CD8-positive, alpha-beta memory T cell (primary cell): ENCODE measurements around the gene NOP14. TPM values are rescaled to one million over a fixed set of nuclear protein-coding genes. Genes with fewer than 3 reads are reported as not detected.

ENCODE experiments used
- CTCF ChIA-PET: fragments of 350-600 bp; sonication (Branson Sonifier 250); formaldehyde crosslinking; loops from one replicate; lab custom pipeline; 2021; ENCODE audit warnings: antibody characterized with exemption; lab: Charles Lee
- POLR2A ChIA-PET: fragments of 350-600 bp; sonication (Branson Sonifier 250); formaldehyde crosslinking; loops from one replicate; lab custom pipeline; 2021; ENCODE audit warnings: antibody characterized with exemption; lab: Charles Lee
- DNase-seq, 5 donors: peaks; one replicate each; pipeline versions ENCODE4 v3.0.0 to v3.0.0-alpha.2; 2020 to 2022; ENCODE audit warnings: mixed read lengths in 1 of 5
- H3K27ac ChIP-seq: one replicate; pipeline ENCODE4 v1.7.0; 2013; ENCODE audit warnings: low read depth, mild to moderate bottlenecking, low read length, moderate library complexity
- H3K27me3 ChIP-seq: 2 replicates; pipeline ENCODE4 v1.7.0; 2013; ENCODE audit warnings: low read length, mild to moderate bottlenecking; ENCODE audit not compliant: insufficient read depth, poor library complexity, severe bottlenecking
- H3K36me3 ChIP-seq: 2 replicates; pipeline ENCODE4 v1.7.0; 2013; ENCODE audit warnings: mild to moderate bottlenecking, low read length, moderate library complexity; ENCODE audit not compliant: insufficient read depth
- H3K4me1 ChIP-seq: 2 replicates; pipeline ENCODE4 v1.7.0; 2013; ENCODE audit warnings: mild to moderate bottlenecking, low read length, moderate library complexity; ENCODE audit not compliant: insufficient read depth
- H3K4me3 ChIP-seq: 2 replicates; pipeline ENCODE4 v1.7.0; 2013; ENCODE audit warnings: mild to moderate bottlenecking, low read length
- H3K9me3 ChIP-seq: 2 replicates; pipeline ENCODE4 v1.7.0; 2013; ENCODE audit warnings: mild to moderate bottlenecking, low read length
- H3K27ac Mint-ChIP-seq, 8 donors: one replicate each; pipeline ENCODE4 v1.8.0; 2020 to 2021; ENCODE audit warnings: mixed read lengths in 8 of 8, mild to moderate bottlenecking in 6 of 8, inconsistent platforms in 3 of 8, moderate library complexity in 3 of 8
- H3K27me3 Mint-ChIP-seq, 2 donors: one replicate each; pipeline ENCODE4 v1.8.0; 2020 to 2021; ENCODE audit warnings: mixed read lengths in 2 of 2, mild to moderate bottlenecking in 1 of 2, moderate library complexity in 1 of 2
- H3K36me3 Mint-ChIP-seq, 3 donors: one replicate each; pipeline ENCODE4 v1.8.0; 2020 to 2021; ENCODE audit warnings: mixed read lengths in 3 of 3, inconsistent platforms in 1 of 3, mild to moderate bottlenecking in 1 of 3
- H3K4me1 Mint-ChIP-seq, 3 donors: one replicate each; pipeline ENCODE4 v1.8.0; 2020 to 2021; ENCODE audit warnings: mixed read lengths in 3 of 3, inconsistent platforms in 1 of 3, mild to moderate bottlenecking in 1 of 3
- H3K4me3 Mint-ChIP-seq, 7 donors: one replicate each; pipeline ENCODE4 v1.8.0; 2020 to 2021; ENCODE audit warnings: mixed read lengths in 7 of 7, mild to moderate bottlenecking in 6 of 7, moderate library complexity in 4 of 7, inconsistent platforms in 2 of 7
- H3K9me3 Mint-ChIP-seq, 5 donors: one replicate each; pipeline ENCODE4 v1.8.0; 2020 to 2022; ENCODE audit warnings: mixed read lengths in 5 of 5, mild to moderate bottlenecking in 3 of 5, moderate library complexity in 2 of 5, inconsistent platforms in 1 of 5
- polyA plus RNA-seq: library from polyadenylated mRNA; unstranded; fragments of 300-500 nt; fragmentation: Illumina TruSeq; gene quantifications from one replicate; pipeline ENCODE4 v1.2.3, GENCODE V29; 2021
- total RNA-seq, 2 experiments: library from RNA; stranded (reverse); gene quantifications; one replicate each; pipeline ENCODE4 v1.2.3, GENCODE V29; 2021

The NOP14 gene
- total RNA-seq = 100 to 1,000 TPM; 156 to 165 TPM
- polyA plus RNA-seq = 26.5 TPM

DNA sequence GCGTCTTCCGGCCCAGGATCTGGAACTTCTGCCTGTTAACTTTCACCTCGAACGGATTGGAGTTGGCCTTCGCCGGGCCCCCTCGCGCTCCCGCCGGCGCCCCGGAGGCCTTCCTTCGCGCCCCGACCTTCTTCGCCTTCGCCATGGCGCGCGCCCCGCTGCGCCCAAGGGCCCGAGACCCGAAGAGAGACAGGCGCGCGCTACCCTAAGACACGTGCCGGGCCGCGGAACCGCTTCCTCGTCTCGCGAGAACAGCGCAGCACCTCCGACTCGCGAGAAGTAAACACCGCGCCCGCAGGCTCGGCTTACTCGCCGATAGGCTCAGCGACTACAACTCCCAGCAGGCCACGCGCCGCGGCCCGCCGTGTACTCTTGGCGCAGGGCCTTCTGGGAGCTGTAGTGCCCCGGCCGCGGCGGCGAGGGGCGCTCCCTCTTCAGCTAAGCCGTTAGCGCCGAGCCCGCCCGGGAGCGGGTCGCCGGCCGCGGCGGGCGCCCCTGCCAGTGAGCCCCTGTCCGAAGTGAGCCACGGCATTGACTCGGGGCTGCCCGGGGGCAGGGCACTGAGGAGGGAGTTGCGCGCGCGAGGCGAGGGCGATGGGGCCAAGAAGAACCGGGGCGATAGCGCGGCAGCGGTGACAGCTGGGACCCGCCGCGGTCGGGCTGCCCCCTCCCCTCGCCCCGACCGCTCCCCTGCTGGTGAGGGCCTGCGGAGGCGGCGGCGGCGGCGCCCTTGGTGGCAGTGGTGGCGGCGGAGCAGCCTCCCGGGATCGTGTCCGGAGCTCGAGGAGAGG, at the start of gene NOP14, which contains the start of gene GRK4:
Gene NOP14 (minus strand): TSS at position 232 of the 791 bp plus-strand sequence. CDS start 87 bp downstream, at position 145.
Gene GRK4 (plus strand): TSS at position 397 of the 791 bp plus-strand sequence. CDS start 500 bp downstream, outside the sequence.
- H3K27ac Mint-ChIP-seq = peak within 1 kb of the TSS; percentile 65 to 96 (median 91)
- H3K27ac ChIP-seq = peak within 1 kb of the TSS; percentile 53
- H3K36me3 Mint-ChIP-seq = peaks cover 0 to 20% (median 11%) of the 10 kb centered on the region in 3 donors
- H3K9me3 Mint-ChIP-seq = no peaks in the 10 kb centered on the region
- peaks cover 27% of the 10 kb centered on the region for H3K4me1 ChIP-seq
- H3K27me3 Mint-ChIP-seq = no peaks in the 10 kb centered on the region
- H3K4me3 ChIP-seq = peak within 1 kb of the TSS; percentile 70
- ChIA-PET CTCF (interaction anchor here (0.6 to 3.6 kb wide), 13 partner anchors 9 to 212 kb away, joined by 3 to 14 read pairs (median 4); no protein-coding TSS in a partner anchor), POLR2A (interaction anchor here (0.6 to 1.6 kb wide), 12 partner anchors 14 to 495 kb away, joined by 3 to 11 read pairs (median 4); partner anchors contain the start of genes FAM193A, RNF4 and TNIP2)
- peak within 1 kb of the TSS; percentile 84 to 95 (median 89) for H3K4me3 Mint-ChIP-seq
- peaks cover 3% of the 10 kb centered on the region for H3K36me3 ChIP-seq
- peak; percentile 96 to 99 (median 97) for DNase-seq
- no peaks in the 10 kb centered on the region for H3K27me3 ChIP-seq
- H3K9me3 ChIP-seq = no peaks in the 10 kb centered on the region
- peaks cover 28 to 44% (median 38%) of the 10 kb centered on the region in 3 donors for H3K4me1 Mint-ChIP-seq

DNA sequence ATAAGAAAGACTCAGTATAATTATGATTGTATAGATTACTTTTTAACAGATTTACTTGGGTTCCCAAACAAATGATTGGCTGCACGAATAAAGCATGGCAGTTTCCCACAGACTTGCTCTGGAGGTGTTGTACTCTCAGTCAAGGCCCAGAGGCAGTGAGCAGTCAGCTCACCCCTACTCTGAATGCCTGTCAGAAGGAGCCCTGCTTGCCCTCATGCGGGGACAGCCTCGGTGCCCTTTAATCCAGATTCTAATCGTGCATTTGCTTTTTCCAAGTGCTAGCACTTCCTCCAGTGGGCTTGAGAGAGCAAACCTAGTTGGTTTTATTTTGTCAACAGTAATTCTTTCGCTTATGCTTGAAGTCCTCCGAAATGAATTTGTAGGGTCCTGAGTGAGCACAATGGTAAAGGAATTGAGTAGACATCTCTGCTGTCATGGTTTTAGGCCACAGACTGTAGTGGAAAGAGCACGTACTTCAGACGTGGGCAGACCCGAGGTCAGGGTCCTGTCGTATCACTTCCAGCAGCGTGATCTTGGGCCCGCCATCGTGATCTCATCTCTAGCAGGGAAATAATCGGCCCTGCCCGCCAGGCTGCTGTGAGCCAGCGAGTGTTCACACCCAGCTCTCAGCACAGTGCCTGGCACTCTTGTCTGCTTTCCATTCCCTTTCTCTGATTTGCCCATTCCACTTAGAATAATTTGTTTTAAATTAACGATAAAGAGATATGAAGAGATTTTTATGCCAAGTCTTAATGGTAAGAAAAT, 48.4 kb upstream of the NOP14 start:
- Histone ChIP-seq H3K36me3 (no peaks in the 10 kb centered on the region), H3K4me1 (no peaks in the 10 kb centered on the region), H3K9me3 (no peaks in the 10 kb centered on the region), H3K27ac (no peak overlapping the region), H3K27me3 (peaks cover 6% of the 10 kb centered on the region), H3K4me3 (no peak overlapping the region)
- ChIA-PET CTCF (no interaction called here), POLR2A (no interaction called here)
- peaks cover 0 to 12% (median 0%) of the 10 kb centered on the region in 3 donors for H3K4me1 Mint-ChIP-seq
- no peaks in the 10 kb centered on the region for H3K9me3 Mint-ChIP-seq
- no peaks in the 10 kb centered on the region for H3K36me3 Mint-ChIP-seq
- H3K4me3 Mint-ChIP-seq = no peak overlapping the region
- no peak for DNase-seq
- peaks cover 18 to 40% of the 10 kb centered on the region in 2 donors for H3K27me3 Mint-ChIP-seq
- H3K27ac Mint-ChIP-seq = no peak overlapping the region

DNA sequence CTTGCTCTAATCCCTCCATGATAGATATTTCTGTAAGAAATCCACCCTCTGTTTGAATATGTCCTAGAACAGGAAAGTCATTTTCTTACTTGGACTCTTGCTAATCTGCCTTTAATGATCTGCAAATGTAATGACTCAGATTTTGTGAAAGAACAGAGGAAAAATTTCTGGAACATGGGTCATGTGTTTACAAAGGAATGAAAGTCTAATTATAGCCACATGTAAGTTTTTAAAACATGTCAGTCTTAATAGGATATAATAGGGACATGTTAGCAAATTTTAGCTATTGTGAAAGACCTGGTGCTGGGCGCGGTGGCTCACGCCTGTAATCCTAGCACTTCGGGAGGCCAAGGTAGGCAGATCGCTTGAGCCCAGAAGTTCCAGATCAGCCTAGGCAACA, 47.8 kb upstream of the NOP14 start:
- Histone ChIP-seq H3K27me3 (peaks cover 6% of the 10 kb centered on the region), H3K4me1 (no peaks in the 10 kb centered on the region), H3K36me3 (no peaks in the 10 kb centered on the region), H3K9me3 (no peaks in the 10 kb centered on the region), H3K27ac (no peak overlapping the region), H3K4me3 (no peak overlapping the region)
- H3K27ac Mint-ChIP-seq = no peak overlapping the region
- no peaks in the 10 kb centered on the region for H3K9me3 Mint-ChIP-seq
- CTCF ChIA-PET = no interaction called here
- H3K4me3 Mint-ChIP-seq = no peak overlapping the region
- H3K4me1 Mint-ChIP-seq = peaks cover 0 to 12% (median 0%) of the 10 kb centered on the region in 3 donors
- POLR2A ChIA-PET = no interaction called here
- H3K36me3 Mint-ChIP-seq = no peaks in the 10 kb centered on the region
- H3K27me3 Mint-ChIP-seq = peaks cover 19 to 40% of the 10 kb centered on the region in 2 donors
- DNase-seq = no peak

DNA sequence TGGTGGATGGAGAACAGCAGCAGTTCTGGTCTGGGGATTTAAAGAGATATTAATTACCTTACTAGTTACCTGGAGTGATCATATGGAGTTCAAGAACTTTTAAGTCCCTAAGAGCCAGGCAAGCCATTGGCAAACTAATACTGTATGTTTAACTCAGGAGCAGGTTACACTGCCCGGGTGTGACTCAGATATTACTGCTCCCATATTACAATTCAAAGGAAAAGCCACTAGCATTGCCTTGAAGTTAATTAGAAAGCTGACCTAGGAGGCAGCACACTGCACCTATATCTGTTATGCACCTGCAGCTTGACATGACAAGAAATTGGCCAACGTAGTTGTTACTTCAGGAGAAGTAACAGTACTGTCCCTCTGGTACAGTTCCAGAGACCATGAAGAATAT, 47.4 kb upstream of the NOP14 start:
- Histone ChIP-seq H3K4me3 (no peak overlapping the region), H3K27ac (no peak overlapping the region), H3K4me1 (no peaks in the 10 kb centered on the region), H3K9me3 (no peaks in the 10 kb centered on the region), H3K36me3 (no peaks in the 10 kb centered on the region), H3K27me3 (peaks cover 6% of the 10 kb centered on the region)
- H3K4me1 Mint-ChIP-seq = peaks cover 0 to 12% (median 0%) of the 10 kb centered on the region in 3 donors
- peaks cover 19 to 43% of the 10 kb centered on the region in 2 donors for H3K27me3 Mint-ChIP-seq
- ChIA-PET CTCF (no interaction called here), POLR2A (no interaction called here)
- H3K36me3 Mint-ChIP-seq = no peaks in the 10 kb centered on the region
- no peak overlapping the region for H3K27ac Mint-ChIP-seq
- peak overlapping the region in 1 of 7 donors; percentile 23 for H3K4me3 Mint-ChIP-seq
- no peaks in the 10 kb centered on the region for H3K9me3 Mint-ChIP-seq
- DNase-seq = no peak

DNA sequence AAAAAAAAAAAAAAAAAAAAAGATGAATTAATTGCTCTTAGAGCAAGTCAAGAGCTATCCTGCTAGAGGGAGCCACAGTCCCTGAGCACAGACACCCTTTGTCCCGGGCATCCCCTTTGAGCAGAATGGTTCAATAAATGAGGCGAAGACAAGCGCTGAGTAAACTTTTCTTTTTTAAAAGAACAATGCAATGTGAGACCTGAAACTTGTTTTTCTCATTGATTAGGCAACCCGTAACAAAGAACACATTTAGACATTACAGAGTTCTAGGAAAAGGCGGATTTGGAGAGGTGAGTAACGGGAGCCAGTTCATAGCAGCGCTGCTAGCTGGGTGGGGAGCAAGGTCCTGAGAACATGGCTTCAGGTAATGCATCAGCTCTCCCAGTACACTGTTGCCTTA, 46.2 kb upstream of the NOP14 start:
- Mint-ChIP-seq H3K27me3 (peaks cover 17 to 44% of the 10 kb centered on the region in 2 donors), H3K36me3 (peaks cover 0 to 2% (median 0%) of the 10 kb centered on the region in 3 donors), H3K27ac (no peak overlapping the region), H3K4me3 (peak overlapping the region in 1 of 7 donors; percentile 59), H3K4me1 (peaks cover 0 to 12% (median 0%) of the 10 kb centered on the region in 3 donors), H3K9me3 (no peaks in the 10 kb centered on the region)
- Histone ChIP-seq H3K4me1 (no peaks in the 10 kb centered on the region), H3K4me3 (no peak overlapping the region), H3K9me3 (no peaks in the 10 kb centered on the region), H3K27ac (no peak overlapping the region), H3K27me3 (peaks cover 9% of the 10 kb centered on the region), H3K36me3 (no peaks in the 10 kb centered on the region)
- CTCF ChIA-PET = interaction anchor here (1.0 to 1.6 kb wide), 2 partner anchors 28 to 30 kb away, joined by 5 to 7 read pairs; no protein-coding TSS in a partner anchor
- no peak for DNase-seq
- POLR2A ChIA-PET = interaction anchor here (0.6 kb wide), 1 partner anchor 228 kb away, joined by 3 read pairs; no protein-coding TSS in a partner anchor

DNA sequence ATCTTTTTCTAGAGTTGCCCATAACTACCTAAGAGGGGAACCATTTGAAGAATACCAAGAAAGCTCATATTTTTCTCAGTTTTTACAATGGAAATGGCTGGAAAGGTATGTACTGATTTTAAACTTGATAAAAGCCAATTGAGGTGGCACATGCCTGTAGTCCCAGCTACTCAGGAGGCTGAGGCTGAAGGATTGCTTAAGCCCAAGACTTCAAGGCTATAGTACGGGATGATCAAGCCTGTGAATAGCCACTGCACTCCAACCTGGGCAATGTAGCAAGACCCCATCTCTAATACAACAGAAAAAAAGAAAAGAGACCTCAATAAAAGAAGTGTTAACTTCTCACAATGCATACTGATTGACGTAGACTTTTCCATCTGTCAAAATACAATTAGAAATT, 44.5 kb upstream of the NOP14 start:
- CTCF ChIA-PET = interaction anchor here (1.1 kb wide), 1 partner anchor 13 kb away, joined by 3 read pairs; no protein-coding TSS in a partner anchor
- no peak overlapping the region for H3K27ac ChIP-seq
- H3K4me1 Mint-ChIP-seq = peaks cover 0 to 6% (median 0%) of the 10 kb centered on the region in 3 donors

DNA sequence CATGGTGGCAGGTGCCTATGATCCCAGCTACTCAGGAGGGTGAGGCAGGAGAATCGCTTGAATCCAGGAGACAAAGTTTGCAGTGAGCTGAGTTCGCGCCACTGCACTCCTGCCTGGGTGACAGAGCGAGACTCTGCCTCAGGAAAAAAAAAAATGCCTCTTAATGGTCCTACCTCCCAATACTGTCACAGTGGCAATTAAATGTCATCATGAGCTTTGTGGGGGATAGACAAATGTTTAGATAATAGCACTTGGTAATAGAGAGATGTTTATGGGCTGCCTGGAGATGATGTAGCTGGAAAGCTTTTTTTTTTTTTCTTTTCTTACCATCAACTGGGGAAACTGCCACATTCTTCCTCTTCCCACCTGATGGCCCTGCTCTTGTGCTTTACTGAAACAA, 33.2 kb upstream of the NOP14 start:
- Mint-ChIP-seq H3K9me3 (no peaks in the 10 kb centered on the region), H3K36me3 (no peaks in the 10 kb centered on the region), H3K27me3 (peaks cover 9 to 16% of the 10 kb centered on the region in 2 donors), H3K27ac (no peak overlapping the region), H3K4me1 (no peaks in the 10 kb centered on the region), H3K4me3 (no peak overlapping the region)
- H3K9me3 ChIP-seq = no peaks in the 10 kb centered on the region
- no peaks in the 10 kb centered on the region for H3K27me3 ChIP-seq
- no peaks in the 10 kb centered on the region for H3K36me3 ChIP-seq
- H3K4me1 ChIP-seq = no peaks in the 10 kb centered on the region
- DNase-seq = no peak
- H3K27ac ChIP-seq = no peak overlapping the region
- ChIA-PET CTCF (interaction anchor here (1.1 kb wide), 1 partner anchor 18 kb away, joined by 3 read pairs; no protein-coding TSS in a partner anchor), POLR2A (no interaction called here)
- H3K4me3 ChIP-seq = no peak overlapping the region

More for the DNA sequence above, 44.5 kb upstream of the NOP14 start:
- Histone ChIP-seq H3K4me1 (no peaks in the 10 kb centered on the region), H3K36me3 (no peaks in the 10 kb centered on the region), H3K9me3 (no peaks in the 10 kb centered on the region), H3K27me3 (peaks cover 9% of the 10 kb centered on the region), H3K4me3 (no peak overlapping the region)
- Mint-ChIP-seq H3K9me3 (no peaks in the 10 kb centered on the region), H3K36me3 (peaks cover 0 to 4% (median 0%) of the 10 kb centered on the region in 3 donors), H3K27ac (no peak overlapping the region), H3K27me3 (peaks cover 12 to 35% of the 10 kb centered on the region in 2 donors), H3K4me3 (no peak overlapping the region)
- POLR2A ChIA-PET = no interaction called here
- DNase-seq = no peak
